ENCODE measurements around the gene PECR. TPM values are rescaled to one million over a fixed set of nuclear protein-coding genes. Genes with fewer than 3 reads are reported as not detected.
"Not testable (repeated sequence)": the region's sequence is repeated elsewhere in the genome, so short reads cannot be mapped to it uniquely, and the experiment has no call there.

Gene PECR
- total RNA-seq, 1 donor from 2014 or later = 6.6 TPM

GRCh38 chr2:215998636-215999035 is 83.0 kb downstream of the PECR start:
- H3K9me3 Mint-ChIP-seq (ENCODE audit: unreplicated experiment) = no peaks in the 10 kb centered on the region
- H3K36me3 Mint-ChIP-seq (ENCODE audit: unreplicated experiment) = peaks cover 1% of the 10 kb centered on the region
- H3K27ac Mint-ChIP-seq (ENCODE audit: unreplicated experiment) = no peak overlapping the region
- peaks cover 10% of the 10 kb centered on the region for H3K4me1 Mint-ChIP-seq (ENCODE audit: unreplicated experiment)
- H3K4me3 Mint-ChIP-seq (ENCODE audit: unreplicated experiment) = no peak overlapping the region
- H3K27me3 Mint-ChIP-seq (ENCODE audit: unreplicated experiment) = no peaks in the 10 kb centered on the region
- TF ChIP-seq CTCF (IDR thresholded peaks at IDR 0.05) = no peak
- DNase-seq (ENCODE audit: extremely low spot score, unreplicated experiment) = no peak

GRCh38 chr2:215997219-215997618 is 84.4 kb downstream of the PECR start:
- no peak overlapping the region for H3K27ac Mint-ChIP-seq (ENCODE audit: unreplicated experiment)
- DNase-seq (ENCODE audit: extremely low spot score, unreplicated experiment) = no peak
- H3K36me3 Mint-ChIP-seq (ENCODE audit: unreplicated experiment) = peaks cover 7% of the 10 kb centered on the region
- H3K4me3 Mint-ChIP-seq (ENCODE audit: unreplicated experiment) = no peak overlapping the region
- no peak for TF ChIP-seq CTCF (IDR thresholded peaks at IDR 0.05)
- no peaks in the 10 kb centered on the region for H3K27me3 Mint-ChIP-seq (ENCODE audit: unreplicated experiment)
- peaks cover 4% of the 10 kb centered on the region for H3K4me1 Mint-ChIP-seq (ENCODE audit: unreplicated experiment)
- H3K9me3 Mint-ChIP-seq (ENCODE audit: unreplicated experiment) = no peaks in the 10 kb centered on the region

- Mint-ChIP-seq H3K27ac (ENCODE audit: unreplicated experiment) (no peak overlapping the region), H3K4me1 (ENCODE audit: unreplicated experiment) (no peaks in the 10 kb centered on the region), H3K4me3 (ENCODE audit: unreplicated experiment) (no peak overlapping the region), H3K36me3 (ENCODE audit: unreplicated experiment) (peaks cover 23% of the 10 kb centered on the region), H3K9me3 (ENCODE audit: unreplicated experiment) (peaks cover 18% of the 10 kb centered on the region), H3K27me3 (ENCODE audit: unreplicated experiment) (no peaks in the 10 kb centered on the region)
- no peak for DNase-seq (ENCODE audit: extremely low spot score, unreplicated experiment)
- no peak for TF ChIP-seq CTCF (IDR thresholded peaks at IDR 0.05)
Measured at GRCh38 chr2:215994911-215995310, 86.7 kb downstream of the PECR start.

GRCh38 chr2:215988556-215989207 is 92.9 kb downstream of the PECR start:
- H3K9me3 Mint-ChIP-seq (ENCODE audit: unreplicated experiment) = peaks cover 27% of the 10 kb centered on the region

More at GRCh38 chr2:215988556-215989207, 92.9 kb downstream of the PECR start:
- H3K27me3 Mint-ChIP-seq (ENCODE audit: unreplicated experiment); DNase-seq (ENCODE audit: extremely low spot score, unreplicated experiment); H3K4me3 Mint-ChIP-seq (ENCODE audit: unreplicated experiment); H3K27ac Mint-ChIP-seq (ENCODE audit: unreplicated experiment); H3K4me1 Mint-ChIP-seq (ENCODE audit: unreplicated experiment): not testable (repeated sequence)
- peaks cover 22% of the 10 kb centered on the region for H3K36me3 Mint-ChIP-seq (ENCODE audit: unreplicated experiment)

Other genes with a start within 250 kb of the PECR start
- 2.8 and 4.0 TPM in 2 replicates for gene MREG, start 68.3 kb downstream of the PECR start, total RNA-seq
- 1.5 and 2.3 TPM in 2 replicates for gene TMEM169, start 110 bp upstream of the PECR start, total RNA-seq
- 224 and 234 TPM in 2 replicates for gene XRCC5, start 27.5 kb upstream of the PECR start, total RNA-seq

All from osteocyte (in vitro differentiated cells).